ENCODE data around the gene DGKQ.
"Not testable (repeated sequence)": the region's sequence is repeated elsewhere in the genome, so short reads cannot be mapped to it uniquely, and the experiment has no call there.

DGKQ gene

GRCh38 chr4:951594-952468 lies 21.5 kb downstream of the DGKQ start:
- no peak for DNase-seq (ENCODE audit: low spot score)
- no peak for FAIRE-seq

- FAIRE-seq, result no peak
- DNase-seq (ENCODE audit: low spot score), result no peak
Measured at GRCh38 chr4:951186-951585, 22.2 kb downstream of the DGKQ start.

GRCh38 chr4:950136-951020 lies 23.0 kb downstream of the DGKQ start:
- DNase-seq (ENCODE audit: low spot score) (no peak), FAIRE-seq (peak; percentile 42)

GRCh38 chr4:949656-950055 lies 23.7 kb downstream of the DGKQ start:
- FAIRE-seq, result no peak
- DNase-seq (ENCODE audit: low spot score), result no peak

- FAIRE-seq, result no peak
- DNase-seq (ENCODE audit: low spot score), result no peak
Measured at GRCh38 chr4:948936-949300, 24.5 kb downstream of the DGKQ start.

- DNase-seq (ENCODE audit: low spot score) (no peak), FAIRE-seq (no peak)
Measured at GRCh38 chr4:948101-948935, 25.1 kb downstream of the DGKQ start.

GRCh38 chr4:947491-947971 lies 25.8 kb downstream of the DGKQ start:
- FAIRE-seq, result no peak
- no peak for DNase-seq (ENCODE audit: low spot score)

- DNase-seq (ENCODE audit: low spot score), result no peak
- FAIRE-seq, result no peak
Measured at GRCh38 chr4:946517-947471, 26.6 kb downstream of the DGKQ start.

- DNase-seq (ENCODE audit: low spot score), result no peak
- no peak for FAIRE-seq
Measured at GRCh38 chr4:946103-946450, 27.3 kb downstream of the DGKQ start.

GRCh38 chr4:945274-946102 lies 27.9 kb downstream of the DGKQ start:
- FAIRE-seq (no peak), DNase-seq (ENCODE audit: low spot score) (no peak)

- DNase-seq (ENCODE audit: low spot score); FAIRE-seq: not testable (repeated sequence)
Measured at GRCh38 chr4:939508-939907, 33.9 kb downstream of the DGKQ start.

- DNase-seq (ENCODE audit: low spot score) (no peak), FAIRE-seq (no peak)
Measured at GRCh38 chr4:932713-933070, 40.7 kb downstream of the DGKQ start.

- peak; percentile 42 for FAIRE-seq
- DNase-seq (ENCODE audit: low spot score), result peak; percentile 97
Measured at GRCh38 chr4:931960-932712, 41.2 kb downstream of the DGKQ start, which contains the start of the genes GAK and TMEM175. GAK (minus strand) TSS chr4:932316; CDS start chr4:932187, 129 bp downstream. TMEM175 (plus strand) TSS chr4:932460; CDS start chr4:947740, 15,280 bp downstream.

- FAIRE-seq (no peak), DNase-seq (ENCODE audit: low spot score) (no peak)
Measured at GRCh38 chr4:931194-931959, 42.0 kb downstream of the DGKQ start.

- DNase-seq (ENCODE audit: low spot score) (no peak), FAIRE-seq (no peak)
Measured at GRCh38 chr4:930827-931193, 42.6 kb downstream of the DGKQ start.

- DNase-seq (ENCODE audit: low spot score) (no peak), FAIRE-seq (no peak)
Measured at GRCh38 chr4:930028-930551, 43.3 kb downstream of the DGKQ start.

- no peak for DNase-seq (ENCODE audit: low spot score)
- FAIRE-seq, result no peak
Measured at GRCh38 chr4:929096-929765, 44.1 kb downstream of the DGKQ start.

All from urothelium cell line (cell line).